Bone marrow (tissue), 2 donors: ENCODE results near the gene LMNTD2.
"Not testable (repeated sequence)": the region's sequence is repeated elsewhere in the genome, so short reads cannot be mapped to it uniquely, and the experiment has no call there.

ENCODE experiments used
- DNase-seq, 2 donors: peaks; one replicate each; lab custom pipeline; 2025; lab: John Stamatoyannopoulos, UW

LMNTD2 gene

GRCh38 chr11:533586-534395, 26.7 kb downstream of the LMNTD2 start:
- no peak for DNase-seq

GRCh38 chr11:532986-533585, 27.5 kb downstream of the LMNTD2 start:
- DNase-seq: no peak

- DNase-seq: no peak
Observed at GRCh38 chr11:532527-532985, 28.0 kb downstream of the LMNTD2 start.

GRCh38 chr11:531919-532526, 28.5 kb downstream of the LMNTD2 start:
- no peak for DNase-seq

GRCh38 chr11:530960-531831, 29.3 kb downstream of the LMNTD2 start:
- DNase-seq: no peak

- no peak for DNase-seq
Observed at GRCh38 chr11:529728-530411, 30.7 kb downstream of the LMNTD2 start.

GRCh38 chr11:528815-529727, 31.5 kb downstream of the LMNTD2 start:
- DNase-seq: no peak

GRCh38 chr11:528166-528814, 32.2 kb downstream of the LMNTD2 start:
- no peak for DNase-seq

GRCh38 chr11:526192-526591, 34.3 kb downstream of the LMNTD2 start:
- no peak for DNase-seq

- no peak for DNase-seq
Observed at GRCh38 chr11:521177-521688, 39.3 kb downstream of the LMNTD2 start.

- DNase-seq: no peak
Observed at GRCh38 chr11:520428-521176, 39.9 kb downstream of the LMNTD2 start.

GRCh38 chr11:518463-519202, 41.9 kb downstream of the LMNTD2 start:
- DNase-seq: no peak

- DNase-seq: not testable (repeated sequence)
Observed at GRCh38 chr11:516918-517685, 43.4 kb downstream of the LMNTD2 start.

GRCh38 chr11:516400-516799, 44.1 kb downstream of the LMNTD2 start:
- DNase-seq: no peak

- DNase-seq: no peak
Observed at GRCh38 chr11:515131-515530, 45.4 kb downstream of the LMNTD2 start.

GRCh38 chr11:514606-515005, 45.9 kb downstream of the LMNTD2 start:
- DNase-seq: no peak
